NCI-H226 (cell line): ENCODE data around the gene NLGN1.

Experiments
- DNase-seq: peaks from one replicate; pipeline ENCODE4 v3.0.0-alpha.2; 2015

Gene NLGN1

DNA sequence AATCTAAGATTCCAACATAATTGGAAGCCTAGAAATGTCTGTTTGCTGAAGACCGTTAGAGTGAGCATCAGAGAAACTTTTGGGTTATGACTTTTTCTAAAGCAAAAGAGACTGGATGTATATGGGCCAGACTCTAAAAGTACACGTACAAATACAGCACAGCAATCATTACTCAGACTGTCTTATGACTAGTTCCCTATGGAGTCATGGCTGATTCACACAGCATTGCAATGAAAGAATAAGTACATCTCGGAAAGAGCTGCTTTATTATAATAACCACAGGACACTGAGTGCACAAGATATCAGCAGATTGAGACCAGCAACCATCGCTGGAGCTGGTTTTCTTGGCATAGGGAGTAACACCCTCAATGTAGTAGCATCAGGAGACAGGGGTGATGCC is 618.6 kb downstream of the NLGN1 start:
- DNase-seq: peak; percentile 70

- no peak for DNase-seq
Observed at GRCh38 chr3:174020156-174020555, 622.6 kb downstream of the NLGN1 start.

DNA sequence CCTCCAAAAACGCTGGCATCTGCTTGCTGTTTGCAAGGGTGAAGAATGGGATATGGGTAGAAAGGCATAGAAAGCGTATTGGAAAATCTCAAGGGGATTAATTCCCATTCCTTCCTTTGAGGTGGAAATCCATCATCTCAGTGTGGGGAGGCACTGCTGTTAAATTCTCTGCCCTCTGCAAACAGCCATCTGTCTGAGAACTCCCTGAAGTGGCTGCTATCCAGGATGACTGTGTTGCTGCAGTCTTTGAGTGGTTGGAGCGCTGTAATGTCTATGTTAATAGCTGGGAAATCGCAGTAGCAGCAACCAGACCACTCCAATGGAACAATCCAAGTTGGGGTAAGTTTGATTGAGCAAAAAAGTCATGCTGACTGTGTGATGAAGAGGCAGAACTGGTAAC is 625.9 kb downstream of the NLGN1 start:
- DNase-seq: no peak

GRCh38 chr3:174028673-174029072 is 631.1 kb downstream of the NLGN1 start:
- no peak for DNase-seq

DNA sequence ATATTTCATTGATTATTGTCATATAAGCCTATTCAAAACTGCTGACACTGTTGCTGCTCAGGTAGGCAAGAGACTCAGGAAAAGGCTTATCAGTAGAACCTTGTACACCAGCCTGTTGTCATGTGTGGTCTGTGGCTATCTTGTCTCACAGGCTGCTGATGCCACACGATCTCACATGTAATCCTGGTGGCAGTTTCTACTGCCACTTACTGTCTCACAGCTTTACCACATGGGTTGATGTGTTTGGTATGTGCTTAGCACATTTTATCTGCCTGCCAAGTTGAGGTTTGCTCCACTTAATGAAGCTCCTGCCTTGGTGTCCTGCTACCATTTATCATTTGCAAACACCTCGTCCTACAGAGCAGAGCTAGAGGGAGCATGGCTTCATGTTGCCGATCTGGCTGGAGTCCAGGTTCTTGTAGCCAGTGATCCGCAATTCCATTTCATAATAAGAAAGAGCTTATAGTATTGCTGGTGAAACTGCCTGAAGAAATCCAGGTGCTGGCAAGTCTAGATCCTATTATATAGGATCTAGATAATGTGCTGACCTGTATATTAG is 637.9 kb downstream of the NLGN1 start:
- no peak for DNase-seq

- DNase-seq: no peak
Observed at GRCh38 chr3:174046311-174046710, 648.8 kb downstream of the NLGN1 start.

GRCh38 chr3:174049472-174049871 is 651.9 kb downstream of the NLGN1 start:
- no peak for DNase-seq

GRCh38 chr3:174051191-174051590 is 653.6 kb downstream of the NLGN1 start:
- no peak for DNase-seq

DNA sequence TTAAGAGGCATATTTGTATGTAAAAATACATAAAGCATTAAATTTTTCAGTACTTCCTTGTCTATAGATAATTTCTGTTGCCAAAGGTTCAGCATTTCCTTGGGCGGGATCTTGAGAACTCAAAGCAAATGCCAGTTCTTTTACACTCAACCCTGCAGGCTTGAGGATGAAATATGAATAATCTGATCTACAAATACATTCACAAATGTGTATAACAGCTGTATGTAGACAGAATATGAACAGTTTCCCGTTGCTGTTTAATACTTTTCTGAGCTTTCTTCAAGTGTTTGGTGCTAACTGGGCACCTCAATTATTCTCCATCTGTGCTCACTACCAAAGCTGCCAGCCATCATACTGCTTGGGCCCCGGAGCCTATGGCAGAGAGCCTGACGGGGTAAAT is 661.3 kb downstream of the NLGN1 start:
- DNase-seq: no peak

- DNase-seq: peak; percentile 3
Observed at GRCh38 chr3:174060431-174060830, 662.9 kb downstream of the NLGN1 start.

DNA sequence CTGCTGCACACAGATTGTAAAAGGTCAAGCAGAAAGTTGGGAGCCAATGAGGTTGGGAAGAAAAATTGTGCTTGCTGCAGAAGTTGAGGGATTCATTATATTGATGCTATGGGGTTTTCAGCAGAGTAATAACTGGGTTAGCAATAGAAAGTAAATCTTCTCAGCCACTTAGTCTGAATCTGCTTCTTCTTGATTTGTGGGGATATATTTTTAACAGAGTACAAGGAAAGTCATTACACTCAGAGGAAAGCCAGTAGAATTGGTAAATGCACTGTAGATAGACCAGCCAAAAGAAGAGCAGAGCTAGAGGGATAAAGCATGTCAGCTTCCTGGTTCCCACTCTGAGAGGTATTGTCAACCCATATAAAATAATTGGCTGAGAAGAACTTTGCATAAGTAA is 663.6 kb downstream of the NLGN1 start:
- DNase-seq: no peak

- no peak for DNase-seq
Observed at GRCh38 chr3:174061731-174062130, 664.2 kb downstream of the NLGN1 start.

GRCh38 chr3:174062923-174063322 is 665.4 kb downstream of the NLGN1 start:
- no peak for DNase-seq

DNA sequence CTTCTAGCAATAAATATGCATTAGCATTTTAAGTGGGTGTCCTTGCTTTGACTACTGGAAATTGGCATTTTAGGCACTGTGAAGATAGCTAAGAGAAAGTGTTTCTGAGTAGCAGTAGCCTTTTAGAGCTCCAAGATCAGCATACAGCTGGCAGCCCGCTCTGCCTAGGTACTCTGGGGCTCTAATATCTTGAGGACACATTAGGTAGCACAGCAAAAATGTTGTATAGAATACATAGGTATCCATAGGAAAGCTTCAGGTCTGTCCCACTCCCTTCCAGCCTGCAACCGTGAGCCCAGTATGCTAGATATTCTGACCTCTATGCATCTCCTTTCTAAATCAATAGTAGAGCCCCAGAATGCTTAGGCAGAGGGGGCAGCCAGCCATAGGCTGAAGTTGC is 670.5 kb downstream of the NLGN1 start:
- no peak for DNase-seq

DNA sequence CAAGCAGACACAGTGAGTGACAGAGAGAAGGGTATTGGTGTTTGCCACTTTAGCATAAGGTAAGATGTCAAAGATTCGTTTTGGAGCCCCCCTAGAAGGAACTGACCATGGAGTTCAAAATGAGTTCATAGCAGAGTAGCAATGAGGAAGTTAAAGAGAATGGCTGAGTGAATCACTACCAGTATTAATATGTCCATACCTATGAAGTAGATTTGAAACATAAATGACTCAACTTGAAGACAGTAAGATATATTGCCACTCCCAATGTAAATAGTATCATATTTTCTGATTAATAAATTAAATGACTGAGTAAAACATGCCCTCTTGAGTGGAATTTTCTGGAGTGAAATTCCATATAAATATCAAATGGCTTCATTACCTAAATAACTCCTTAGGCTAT is 675.1 kb downstream of the NLGN1 start:
- DNase-seq: no peak

DNA sequence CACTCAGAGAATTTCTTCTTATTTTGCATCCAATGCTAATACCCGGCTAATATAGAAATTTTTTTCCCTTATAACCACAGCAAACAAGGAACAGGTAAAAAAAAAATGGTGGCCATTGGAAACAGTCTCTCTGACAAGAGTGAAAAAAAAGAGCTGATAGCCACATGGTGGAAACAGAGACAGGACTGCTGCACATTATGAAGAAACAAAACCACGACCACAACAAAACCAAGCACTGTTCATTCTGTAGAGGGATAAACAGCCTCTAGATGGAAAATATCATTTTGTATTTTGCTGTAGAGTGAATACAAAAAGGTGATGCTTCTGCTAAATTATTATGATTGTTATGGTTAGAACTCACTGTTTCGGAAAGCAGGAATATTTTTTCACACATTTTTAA is 686.2 kb downstream of the NLGN1 start:
- DNase-seq: no peak

- DNase-seq: no peak
Observed at GRCh38 chr3:174089592-174089991, 692.0 kb downstream of the NLGN1 start.

DNA sequence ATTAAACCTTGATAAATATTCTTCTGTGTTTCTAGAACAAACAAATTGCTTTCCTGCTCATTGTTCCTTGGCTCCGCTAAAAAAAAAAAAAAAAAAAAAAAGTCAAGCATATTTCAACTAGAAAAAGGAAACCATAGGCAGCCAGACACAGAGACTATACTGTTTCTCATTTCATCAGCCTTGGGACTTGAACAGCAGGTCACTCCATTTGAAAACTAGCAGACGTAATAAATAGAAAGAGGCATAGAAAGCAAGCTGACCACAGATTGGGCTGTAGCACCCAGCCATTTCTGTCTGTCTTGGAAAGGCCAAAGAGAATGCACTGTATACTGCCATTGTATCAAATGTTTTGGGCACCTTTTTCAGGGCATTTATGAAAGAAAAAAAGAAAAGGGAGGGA is 697.1 kb downstream of the NLGN1 start:
- DNase-seq: no peak

DNA sequence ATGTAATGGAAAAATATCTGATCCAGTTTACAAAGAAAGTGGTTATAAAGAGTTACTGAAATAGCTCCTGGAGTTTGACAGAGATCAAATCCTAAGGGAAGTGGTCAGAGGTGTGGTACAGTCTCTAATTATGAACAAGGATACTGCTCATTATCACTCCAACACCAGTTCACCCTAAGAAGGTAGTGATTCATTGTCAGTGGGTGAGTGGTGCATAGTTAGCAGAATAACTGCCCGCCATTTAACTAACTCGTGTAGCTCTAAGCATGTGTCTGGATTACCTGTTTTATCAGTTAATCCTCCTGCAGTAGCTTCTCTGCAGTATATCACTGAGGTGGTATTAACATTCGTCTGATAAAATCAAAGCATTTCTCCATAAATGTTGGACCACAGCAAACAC is 700.1 kb downstream of the NLGN1 start:
- DNase-seq: no peak

DNA sequence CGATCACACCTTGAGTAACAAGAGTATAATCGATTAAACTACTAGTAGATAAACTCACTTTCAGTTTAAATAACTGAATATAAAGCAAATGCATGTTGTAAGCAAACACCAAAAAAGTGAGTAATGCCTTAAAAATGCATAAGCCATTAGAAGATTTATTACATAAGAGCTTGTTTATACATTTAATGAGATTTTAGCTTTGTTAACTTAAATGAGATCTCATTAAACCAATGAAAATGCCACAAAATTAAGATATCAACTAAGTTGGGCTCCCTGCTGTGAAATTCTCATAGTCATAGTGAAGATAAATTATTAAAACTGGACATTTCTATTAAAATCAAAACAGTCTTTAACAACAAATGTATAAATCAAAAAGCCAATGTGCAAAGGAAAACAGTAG is 701.2 kb downstream of the NLGN1 start:
- DNase-seq: no peak

GRCh38 chr3:174099724-174100123 is 702.2 kb downstream of the NLGN1 start:
- DNase-seq: no peak

GRCh38 chr3:174100744-174101143 is 703.2 kb downstream of the NLGN1 start:
- DNase-seq: no peak

DNA sequence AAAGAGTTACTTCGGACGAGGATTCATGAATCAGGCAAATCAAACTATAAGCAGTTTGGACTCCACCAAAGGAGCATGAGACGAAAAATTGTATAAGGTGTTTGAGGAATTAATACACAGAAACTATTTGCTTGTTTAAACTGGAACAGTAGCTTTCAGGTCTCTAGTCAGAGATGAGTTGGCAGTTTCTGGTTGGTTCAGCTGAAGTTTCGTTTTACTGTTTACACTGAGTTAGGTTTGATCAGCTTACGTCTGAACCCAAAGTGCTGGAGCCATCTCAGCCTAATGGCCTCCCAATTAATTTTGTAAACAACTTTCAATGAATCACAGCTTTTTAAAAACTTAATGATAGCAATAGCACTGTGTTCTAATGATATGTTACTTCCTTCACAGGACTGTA is 703.7 kb downstream of the NLGN1 start:
- DNase-seq: no peak

DNA sequence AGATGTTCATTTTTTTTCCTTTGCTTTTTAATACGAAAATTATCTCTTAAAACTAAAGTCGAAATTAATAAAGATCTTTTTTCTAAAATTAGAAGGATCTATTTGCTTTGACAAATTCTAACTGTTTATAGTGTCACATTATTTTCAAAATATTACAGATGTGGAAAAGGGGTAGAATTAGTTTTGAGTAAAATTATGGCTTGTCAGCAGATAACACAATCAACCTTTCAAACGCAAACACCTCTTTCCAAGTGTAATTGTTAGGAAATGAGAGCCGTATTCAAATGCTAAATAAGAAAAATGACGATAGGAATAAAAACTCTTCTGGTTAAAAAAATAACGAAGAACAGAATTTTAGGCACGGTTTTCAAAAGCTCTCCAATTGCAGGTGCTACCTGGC is 704.7 kb downstream of the NLGN1 start:
- no peak for DNase-seq

DNA sequence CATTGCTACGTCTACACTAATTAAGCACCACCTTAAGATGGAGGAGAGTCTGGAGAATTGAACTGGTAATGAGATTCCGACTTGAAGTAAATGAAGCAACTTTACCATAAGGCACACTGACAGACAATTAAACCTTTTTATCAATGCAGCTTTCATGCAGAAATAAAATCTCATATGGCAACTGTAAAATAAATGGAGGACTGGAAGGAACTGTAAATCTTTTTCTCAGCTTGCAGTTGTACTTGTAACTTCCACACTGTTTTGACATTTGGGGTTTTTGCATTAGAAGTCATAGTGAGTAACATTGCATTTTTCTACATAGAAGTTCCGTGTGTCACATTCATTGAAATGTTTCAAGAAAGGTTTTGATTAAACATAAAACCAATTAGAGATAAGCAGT is 705.3 kb downstream of the NLGN1 start:
- DNase-seq: no peak

GRCh38 chr3:174110761-174111160 is 713.2 kb downstream of the NLGN1 start:
- DNase-seq: no peak
